ENCODE results near the gene SERINC3. TPM values are rescaled to one million over a fixed set of nuclear protein-coding genes. Genes with fewer than 3 reads are reported as not detected.

SERINC3 gene
- total and polyA plus RNA-seq, 2 of the 13 experiments (the other 11 are each of a cell fraction or from before 2014, with no cell fraction given), result 82.0 to 226 TPM

- no peak for TF ChIP-seq ZNF724P (CRISPR knock-in tag; IDR thresholded peaks at IDR 0.05; ENCODE audit: borderline replicate concordance)
- TF ChIP-seq ZNF777 (CRISPR knock-in tag; IDR thresholded peaks at IDR 0.05), result no peak
- no peak for TF ChIP-seq POLR2G (IDR thresholded peaks at IDR 0.05; ENCODE audit: low read depth, low read length)
- no peak for TF ChIP-seq PTBP1 (IDR thresholded peaks at IDR 0.05; ENCODE audit: low read depth, low read length, poor library complexity, severe bottlenecking)
- TF ChIP-seq ZNF609 (CRISPR knock-in tag; IDR thresholded peaks at IDR 0.05; ENCODE audit: borderline replicate concordance), result no peak
- TF ChIP-seq HNRNPH1 (optimal IDR thresholded peaks at IDR 0.05; ENCODE audit: low read depth, low read length), result no peak
- no peak for TF ChIP-seq RARA (CRISPR knock-in tag; IDR thresholded peaks at IDR 0.05)
- no peak for TF ChIP-seq ZNF792 (CRISPR knock-in tag; IDR thresholded peaks at IDR 0.05)
- TF ChIP-seq ZNF142 (CRISPR knock-in tag; IDR thresholded peaks at IDR 0.05), result no peak
- no peak for TF ChIP-seq POGK (CRISPR knock-in tag; conservative IDR thresholded peaks at IDR 0.05)
- TF ChIP-seq PHF20 (CRISPR knock-in tag; IDR thresholded peaks at IDR 0.05), result no peak
- TF ChIP-seq STAG1 (CRISPR knock-in tag; IDR thresholded peaks at IDR 0.05), result no peak
- peak; percentile 34; the same call in 1 of the 2 replicates for TF ChIP-seq FOXA1 (IDR thresholded peaks at IDR 0.05)
- TF ChIP-seq FOXA1 (CRISPR knock-in tag; IDR thresholded peaks at IDR 0.05), result peak; percentile 52
- no peak for TF ChIP-seq ZNF766 (CRISPR knock-in tag; IDR thresholded peaks at IDR 0.05; ENCODE audit: borderline replicate concordance)
These were observed 17.2 kb downstream of the SERINC3 start (continued) for GRCh38 chr20:44504402-44505307.
